ENCODE measurements around the gene MKRN3. TPM values are rescaled to one million over a fixed set of nuclear protein-coding genes. Genes with fewer than 3 reads are reported as not detected.
"Not testable (repeated sequence)": the region's sequence is repeated elsewhere in the genome, so short reads cannot be mapped to it uniquely, and the experiment has no call there.

The MKRN3 gene
- total RNA-seq, 1 experiment from 2014 or later = 7.9 TPM

- no peak overlapping the region for H3K27ac ChIP-seq (ENCODE audit: low read length)
- no peaks in the 10 kb centered on the region for H3K27me3 ChIP-seq (ENCODE audit: control insufficient read depth, insufficient read depth, low read length)
- POLR2A ChIA-PET = no interaction called here
- H3K4me3 ChIP-seq (ENCODE audit: low read depth in 2 of 2, low read length in 2 of 2) = no peak overlapping the region
- no TSS peak for BruUV-seq (replicated peaks)
- in situ Hi-C loops (cut with HindIII; ENCODE audit: low pct_unique_long_range_greater_than_20kb, low sequenced_read_pairs) (no loop called here), intact Hi-C loops (cut with micrococcal nuclease; ENCODE audit: unreplicated experiment) (no loop called here)
- CTCF ChIA-PET = no interaction called here
- no peaks in the 10 kb centered on the region for H3K9me3 ChIP-seq (ENCODE audit: control insufficient read depth, insufficient read depth, low read depth, low read length)
- DNase-seq (ENCODE audit: low read depth, low spot score) (no peak), ATAC-seq (no peak)
- H3K4me1 ChIP-seq (ENCODE audit: control insufficient read depth, insufficient read depth, low read length) = no peaks in the 10 kb centered on the region
- H3K36me3 ChIP-seq (ENCODE audit: control insufficient read depth, insufficient read depth, low read length) = no peaks in the 10 kb centered on the region
- no peak for TF ChIP-seq POLR2AphosphoS5 (IDR thresholded peaks at IDR 0.05; ENCODE audit: low read depth, low read length)
- no peak for TF ChIP-seq SIN3A (IDR thresholded peaks at IDR 0.05; ENCODE audit: borderline replicate concordance, insufficient read depth, low read depth, low read length)
- TF ChIP-seq CTCF (IDR thresholded peaks at IDR 0.05) = no peak
- no peak for TF ChIP-seq TCF7L2 (IDR thresholded peaks at IDR 0.05; ENCODE audit: low read depth, low read length)
- TF ChIP-seq REST (IDR thresholded peaks at IDR 0.05; ENCODE audit: insufficient read depth in 1 of 2, low read depth in 2 of 2, low read length in 1 of 2) = no peak
Measured at GRCh38 chr15:23596736-23597135, 31.3 kb downstream of the MKRN3 start.

GRCh38 chr15:23597278-23597677 lies 31.8 kb downstream of the MKRN3 start:
- H3K4me1 ChIP-seq (ENCODE audit: control insufficient read depth, insufficient read depth, low read length); BruUV-seq (replicated peaks); CTCF ChIA-PET; ATAC-seq; H3K36me3 ChIP-seq (ENCODE audit: control insufficient read depth, insufficient read depth, low read length); H3K4me3 ChIP-seq (ENCODE audit: low read depth in 2 of 2, low read length in 2 of 2); H3K27ac ChIP-seq (ENCODE audit: low read length); H3K27me3 ChIP-seq (ENCODE audit: control insufficient read depth, insufficient read depth, low read length); H3K9me3 ChIP-seq (ENCODE audit: control insufficient read depth, insufficient read depth, low read depth, low read length); intact Hi-C loops (cut with micrococcal nuclease; ENCODE audit: unreplicated experiment); DNase-seq (ENCODE audit: low read depth, low spot score); POLR2A ChIA-PET; in situ Hi-C loops (cut with HindIII; ENCODE audit: low pct_unique_long_range_greater_than_20kb, low sequenced_read_pairs): not testable (repeated sequence)

GRCh38 chr15:23599053-23599452 lies 33.6 kb downstream of the MKRN3 start:
- ATAC-seq (no peak), DNase-seq (ENCODE audit: low read depth, low spot score) (no peak)
- Histone ChIP-seq H3K27ac (ENCODE audit: low read length) (no peak overlapping the region), H3K36me3 (ENCODE audit: control insufficient read depth, insufficient read depth, low read length) (no peaks in the 10 kb centered on the region), H3K4me1 (ENCODE audit: control insufficient read depth, insufficient read depth, low read length) (no peaks in the 10 kb centered on the region), H3K4me3 (ENCODE audit: low read depth in 2 of 2, low read length in 2 of 2) (no peak overlapping the region), H3K9me3 (ENCODE audit: control insufficient read depth, insufficient read depth, low read depth, low read length) (no peaks in the 10 kb centered on the region), H3K27me3 (ENCODE audit: control insufficient read depth, insufficient read depth, low read length) (no peaks in the 10 kb centered on the region)
- POLR2A ChIA-PET = no interaction called here
- no TSS peak for BruUV-seq (replicated peaks)
- intact Hi-C loops (cut with micrococcal nuclease; ENCODE audit: unreplicated experiment) = no loop called here
- TF ChIP-seq SIN3A (IDR thresholded peaks at IDR 0.05; ENCODE audit: borderline replicate concordance, insufficient read depth, low read depth, low read length) (no peak), CTCF (IDR thresholded peaks at IDR 0.05) (no peak)
- in situ Hi-C loops (cut with HindIII; ENCODE audit: low pct_unique_long_range_greater_than_20kb, low sequenced_read_pairs) = no loop called here
- CTCF ChIA-PET = no interaction called here

All from Panc1 (cell line).